ENCODE data around the gene CROCC2.

Gene CROCC2

DNA sequence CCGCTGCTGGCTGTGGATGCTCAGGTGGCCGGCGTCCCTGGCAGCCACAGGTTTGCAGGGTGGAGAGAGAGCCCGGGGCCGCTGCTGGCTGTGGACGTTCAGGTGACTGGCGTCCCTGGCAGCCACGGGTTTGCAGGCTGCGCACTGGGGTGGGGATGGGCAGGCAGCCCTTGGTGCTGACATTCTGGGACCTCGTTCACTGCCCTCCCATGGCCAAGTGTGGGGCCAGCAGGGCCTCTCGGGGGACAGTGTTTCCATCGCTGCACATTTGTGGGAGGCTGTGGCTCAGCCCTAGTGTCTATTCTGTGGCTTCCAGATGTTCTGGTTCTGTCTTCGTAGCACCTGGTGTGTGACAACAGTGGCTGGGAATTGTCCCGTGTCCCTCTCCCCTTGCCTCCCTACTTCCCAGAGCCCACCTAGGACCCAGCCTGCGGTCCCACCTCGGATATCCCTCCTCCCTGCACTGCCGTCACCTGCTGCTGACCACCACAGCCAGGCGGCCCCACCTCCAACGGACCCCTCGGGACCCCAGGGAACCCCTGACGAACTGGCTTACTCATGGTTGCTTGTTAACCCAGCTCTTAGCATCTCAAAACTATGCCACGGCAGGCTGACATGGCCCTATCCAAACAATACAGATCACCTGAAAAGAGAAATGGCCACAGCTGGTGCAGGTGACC, 915 bp downstream of the CROCC2 start:
- TF ChIP-seq, protein P1, sequence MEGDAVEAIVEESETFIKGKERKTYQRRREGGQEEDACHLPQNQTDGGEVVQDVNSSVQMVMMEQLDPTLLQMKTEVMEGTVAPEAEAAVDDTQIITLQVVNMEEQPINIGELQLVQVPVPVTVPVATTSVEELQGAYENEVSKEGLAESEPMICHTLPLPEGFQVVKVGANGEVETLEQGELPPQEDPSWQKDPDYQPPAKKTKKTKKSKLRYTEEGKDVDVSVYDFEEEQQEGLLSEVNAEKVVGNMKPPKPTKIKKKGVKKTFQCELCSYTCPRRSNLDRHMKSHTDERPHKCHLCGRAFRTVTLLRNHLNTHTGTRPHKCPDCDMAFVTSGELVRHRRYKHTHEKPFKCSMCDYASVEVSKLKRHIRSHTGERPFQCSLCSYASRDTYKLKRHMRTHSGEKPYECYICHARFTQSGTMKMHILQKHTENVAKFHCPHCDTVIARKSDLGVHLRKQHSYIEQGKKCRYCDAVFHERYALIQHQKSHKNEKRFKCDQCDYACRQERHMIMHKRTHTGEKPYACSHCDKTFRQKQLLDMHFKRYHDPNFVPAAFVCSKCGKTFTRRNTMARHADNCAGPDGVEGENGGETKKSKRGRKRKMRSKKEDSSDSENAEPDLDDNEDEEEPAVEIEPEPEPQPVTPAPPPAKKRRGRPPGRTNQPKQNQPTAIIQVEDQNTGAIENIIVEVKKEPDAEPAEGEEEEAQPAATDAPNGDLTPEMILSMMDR (conservative IDR thresholded peaks at IDR 0.05) = no peak
- TF ChIP-seq ZFX (IDR thresholded peaks at IDR 0.05) = no peak

DNA sequence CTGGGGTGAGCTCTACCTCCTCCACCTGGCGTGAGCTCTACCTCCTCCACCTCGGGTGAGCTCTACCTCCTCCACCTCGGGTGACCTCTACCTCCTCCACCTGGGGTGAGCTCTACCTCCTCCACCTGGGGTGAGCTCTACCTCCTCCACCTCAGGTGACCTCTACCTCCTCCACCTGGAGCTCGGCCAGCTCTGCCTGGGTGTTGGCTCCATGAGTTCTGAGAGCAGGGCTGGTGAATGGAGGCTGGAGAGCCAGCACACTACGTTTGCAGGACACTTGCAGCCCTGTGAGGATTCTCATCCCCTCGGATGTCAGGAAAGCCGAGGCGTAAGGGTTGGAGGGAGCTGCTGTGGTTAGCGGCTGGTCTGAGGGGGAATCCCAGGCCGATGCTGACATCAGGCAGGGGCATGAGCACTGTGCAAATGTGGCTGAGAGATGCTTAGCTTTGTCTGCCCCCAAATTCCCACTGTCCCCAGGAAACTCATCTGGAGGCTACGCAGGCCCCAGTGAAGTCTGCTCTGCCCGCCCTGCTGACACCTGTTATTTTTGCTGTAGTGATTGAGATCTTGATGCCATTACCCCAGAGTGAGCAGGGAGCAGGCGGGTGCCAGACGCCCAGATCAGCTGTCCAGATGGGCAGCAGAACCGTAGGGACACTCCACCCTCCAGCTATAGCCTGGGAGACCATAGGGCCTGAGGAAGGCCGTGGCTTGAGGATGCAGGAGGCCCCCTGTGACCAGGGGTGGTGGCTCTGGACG, 3.3 kb downstream of the CROCC2 start:
- TF ChIP-seq, protein P1 (conservative IDR thresholded peaks at IDR 0.05) = no peak
- TF ChIP-seq ZFX (IDR thresholded peaks at IDR 0.05) = no peak
- no peak overlapping the region for H3K27ac ChIP-seq

More for the DNA sequence above, 915 bp downstream of the CROCC2 start:
- H3K27ac ChIP-seq = no peak overlapping the region

DNA sequence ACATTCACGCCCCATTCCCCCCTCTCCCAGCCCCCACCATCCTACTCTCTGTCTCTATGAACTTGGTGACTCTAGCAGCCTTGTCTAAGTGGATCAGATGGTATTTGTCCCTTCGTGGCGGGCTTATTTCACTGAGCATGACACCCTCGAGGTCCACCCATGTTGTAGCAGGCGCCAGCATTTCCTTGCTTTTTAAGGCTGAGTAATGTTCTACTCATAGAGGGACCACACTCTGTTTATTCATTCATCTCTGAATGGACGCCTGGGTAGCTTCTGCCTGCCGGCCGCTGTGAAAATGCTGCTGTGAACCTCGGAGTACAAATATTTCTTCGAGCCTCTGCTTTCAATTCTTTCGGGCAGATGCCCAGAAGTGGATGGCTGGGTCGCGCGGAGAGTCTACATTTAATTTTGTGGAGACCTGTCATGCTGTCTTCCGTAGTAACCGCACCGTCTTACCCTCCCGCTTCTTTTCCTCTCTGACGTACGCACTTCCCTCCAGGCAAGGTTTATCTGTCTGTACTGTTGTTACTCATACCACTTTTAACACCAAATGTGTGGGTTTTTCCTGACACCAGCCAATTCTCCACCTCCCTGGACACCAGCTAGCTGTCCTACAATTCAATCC, 5.6 kb downstream of the CROCC2 start:
- TF ChIP-seq, protein P1 (conservative IDR thresholded peaks at IDR 0.05) = no peak
- TF ChIP-seq ZFX (IDR thresholded peaks at IDR 0.05) = no peak
- H3K27ac ChIP-seq = no peak overlapping the region

DNA sequence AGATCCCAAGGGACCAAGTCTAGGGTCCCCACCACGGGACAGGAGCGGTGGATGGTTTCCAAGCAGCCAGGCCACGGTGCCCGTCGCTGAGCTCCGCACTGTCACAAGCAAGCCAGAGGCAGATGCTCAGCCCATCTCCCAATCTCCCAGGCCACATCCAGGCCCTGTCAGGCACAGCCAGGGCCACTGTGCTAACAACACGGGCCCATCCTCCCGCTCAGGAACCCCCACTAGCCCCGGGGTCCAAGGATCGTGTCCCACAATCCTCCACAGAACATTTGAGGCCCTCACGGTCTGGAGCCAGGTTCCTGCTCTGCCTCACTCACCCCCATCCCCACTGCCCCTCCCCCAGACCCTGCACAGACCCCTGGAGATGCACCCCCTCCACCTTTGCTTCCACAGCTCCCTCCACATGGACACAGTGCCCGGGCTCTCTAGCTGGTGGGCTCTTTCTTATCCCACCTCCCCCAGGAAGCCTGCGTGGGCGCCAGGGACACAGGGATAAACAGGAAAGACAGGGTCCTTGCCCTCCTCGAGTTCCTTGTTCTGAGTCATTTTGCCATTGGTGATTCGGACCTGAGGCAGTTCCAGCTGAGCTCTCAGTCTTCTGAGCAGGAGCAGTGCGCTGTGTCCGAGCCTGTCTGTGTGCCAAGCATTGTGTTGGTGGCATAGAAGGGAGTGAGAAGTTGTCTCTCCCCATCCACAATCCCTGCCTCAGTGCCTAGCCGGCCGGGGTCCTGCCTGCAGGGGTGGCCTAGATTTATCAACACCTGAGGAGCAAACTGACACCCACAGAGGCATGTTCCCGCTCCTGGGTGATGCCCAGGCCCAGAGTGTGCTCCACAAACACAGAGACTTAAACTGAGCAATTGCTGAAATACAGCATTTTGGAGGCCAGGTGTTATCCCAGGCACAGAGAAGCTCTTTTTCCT, 7.0 kb downstream of the CROCC2 start:
- TF ChIP-seq ZFX (IDR thresholded peaks at IDR 0.05) = no peak
- TF ChIP-seq, protein P1 (conservative IDR thresholded peaks at IDR 0.05) = no peak
- H3K27ac ChIP-seq = peak overlapping the region; percentile 48

DNA sequence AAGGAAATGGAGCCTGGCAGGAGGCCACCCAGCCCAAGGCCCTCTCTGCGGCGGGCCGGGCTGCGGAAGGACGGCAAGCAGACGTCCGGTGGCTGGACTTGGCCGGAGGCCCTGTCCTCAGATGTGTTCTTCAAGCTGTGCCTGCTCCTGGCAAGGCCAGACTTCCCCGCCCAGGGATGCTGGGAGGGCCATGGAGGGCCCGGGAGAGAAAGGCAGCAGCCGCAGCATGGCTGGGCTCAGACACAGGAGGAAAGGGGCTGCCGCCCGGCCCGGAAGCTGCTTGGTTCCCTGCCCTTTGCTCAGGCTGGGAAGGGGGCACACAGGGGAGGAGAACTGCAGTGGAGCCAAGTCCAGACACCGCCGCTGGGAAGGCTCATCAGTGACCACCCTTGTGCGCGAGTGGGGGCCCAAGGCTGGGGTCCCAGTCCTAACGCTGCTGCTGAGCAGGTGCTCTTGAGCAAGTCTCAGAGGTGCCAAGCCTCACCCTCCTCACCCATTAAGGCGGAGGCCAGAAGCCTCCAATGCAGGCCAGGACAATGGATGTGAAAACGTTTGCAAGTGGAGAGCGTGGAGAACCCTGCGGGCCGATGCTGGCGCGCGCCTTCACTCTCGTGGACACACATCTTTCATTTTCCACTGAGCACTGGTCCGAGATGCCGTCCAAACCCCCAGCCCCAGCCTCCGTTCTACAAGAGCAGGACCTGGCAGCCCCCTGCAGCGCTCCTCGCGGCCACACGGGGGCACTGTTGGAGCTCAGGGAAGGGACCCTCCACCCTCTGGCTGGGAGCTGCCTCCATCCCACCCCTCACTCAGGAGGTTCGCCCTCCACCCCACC, 7.9 kb downstream of the CROCC2 start:
- H3K27ac ChIP-seq = peak overlapping the region; percentile 48
- no peak; the same call in 1 of the 2 replicates for TF ChIP-seq ZFX (IDR thresholded peaks at IDR 0.05)
- TF ChIP-seq, protein P1 (conservative IDR thresholded peaks at IDR 0.05) = peak; percentile 95
